Osteocyte (in vitro differentiated cells): Measurements from ENCODE around the gene PDK4. TPM values are rescaled to one million over a fixed set of nuclear protein-coding genes. Genes with fewer than 3 reads are reported as not detected.

ENCODE experiments used
- DNase-seq: peaks from one replicate; pipeline ENCODE4 v3.0.0; 2021; ENCODE audit warnings: mixed read lengths; ENCODE audit not compliant: unreplicated experiment; ENCODE audit errors: extremely low spot score
- H3K27ac Mint-ChIP-seq: one replicate; pipeline ENCODE4 v1.8.0; 2021; ENCODE audit warnings: mild to moderate bottlenecking, mixed read lengths; ENCODE audit not compliant: unreplicated experiment
- H3K27me3 Mint-ChIP-seq: one replicate; pipeline ENCODE4 v1.8.0; 2021; ENCODE audit warnings: mixed read lengths; ENCODE audit not compliant: unreplicated experiment
- H3K36me3 Mint-ChIP-seq: one replicate; pipeline ENCODE4 v1.8.0; 2021; ENCODE audit warnings: mixed read lengths; ENCODE audit not compliant: unreplicated experiment
- H3K4me1 Mint-ChIP-seq: one replicate; pipeline ENCODE4 v1.8.0; 2021; ENCODE audit warnings: mixed read lengths; ENCODE audit not compliant: unreplicated experiment
- H3K4me3 Mint-ChIP-seq: one replicate; pipeline ENCODE4 v1.8.0; 2021; ENCODE audit warnings: mild to moderate bottlenecking, moderate library complexity, mixed read lengths; ENCODE audit not compliant: unreplicated experiment
- H3K9me3 Mint-ChIP-seq: one replicate; pipeline ENCODE4 v1.8.0; 2021; ENCODE audit warnings: mixed read lengths; ENCODE audit not compliant: unreplicated experiment
- CTCF ChIP-seq: fragments of 200-600 bp; sonication (generic); IDR thresholded peaks from 2 replicates; pipeline ENCODE4 v1.5.0; 2021; ENCODE audit warnings: antibody characterized with exemption, mild to moderate bottlenecking, moderate library complexity
- total RNA-seq: library from RNA; stranded (reverse); gene quantifications from 2 replicates; pipeline ENCODE4 v1.2.1, GENCODE V29; 2021

Gene PDK4
- total RNA-seq, 1 donor from 2014 or later: 0.56 TPM

GRCh38 chr7:95582578-95583293, 13.6 kb downstream of the PDK4 start:
- no peak for TF ChIP-seq CTCF
- DNase-seq: no peak
- peaks cover 22% of the 10 kb centered on the region for H3K27me3 Mint-ChIP-seq
- no peak overlapping the region for H3K27ac Mint-ChIP-seq
- H3K36me3 Mint-ChIP-seq: no peaks in the 10 kb centered on the region
- no peaks in the 10 kb centered on the region for H3K9me3 Mint-ChIP-seq
- no peak overlapping the region for H3K4me3 Mint-ChIP-seq
- peaks cover 2% of the 10 kb centered on the region for H3K4me1 Mint-ChIP-seq

- H3K27me3 Mint-ChIP-seq: peaks cover 22% of the 10 kb centered on the region
- H3K4me1 Mint-ChIP-seq: peaks cover 8% of the 10 kb centered on the region
- H3K4me3 Mint-ChIP-seq: no peak overlapping the region
- H3K9me3 Mint-ChIP-seq: no peaks in the 10 kb centered on the region
- TF ChIP-seq CTCF: no peak
- H3K27ac Mint-ChIP-seq: no peak overlapping the region
- H3K36me3 Mint-ChIP-seq: no peaks in the 10 kb centered on the region
- DNase-seq: no peak
Measured at GRCh38 chr7:95581467-95581866, 14.8 kb downstream of the PDK4 start.

GRCh38 chr7:95579318-95579717, 17.0 kb downstream of the PDK4 start:
- no peaks in the 10 kb centered on the region for H3K36me3 Mint-ChIP-seq
- no peak overlapping the region for H3K4me3 Mint-ChIP-seq
- H3K27me3 Mint-ChIP-seq: peaks cover 27% of the 10 kb centered on the region

GRCh38 chr7:95578299-95578855, 17.9 kb downstream of the PDK4 start:
- no peak for TF ChIP-seq CTCF
- Mint-ChIP-seq H3K9me3 (peaks cover 5% of the 10 kb centered on the region), H3K27ac (no peak overlapping the region), H3K4me1 (peaks cover 8% of the 10 kb centered on the region), H3K4me3 (no peak overlapping the region), H3K27me3 (peaks cover 22% of the 10 kb centered on the region), H3K36me3 (no peaks in the 10 kb centered on the region)
- no peak for DNase-seq

More at GRCh38 chr7:95579318-95579717, 17.0 kb downstream of the PDK4 start:
- Mint-ChIP-seq H3K9me3 (peaks cover 5% of the 10 kb centered on the region), H3K27ac (no peak overlapping the region), H3K4me1 (peaks cover 8% of the 10 kb centered on the region)
- TF ChIP-seq CTCF: no peak
- no peak for DNase-seq

DNA sequence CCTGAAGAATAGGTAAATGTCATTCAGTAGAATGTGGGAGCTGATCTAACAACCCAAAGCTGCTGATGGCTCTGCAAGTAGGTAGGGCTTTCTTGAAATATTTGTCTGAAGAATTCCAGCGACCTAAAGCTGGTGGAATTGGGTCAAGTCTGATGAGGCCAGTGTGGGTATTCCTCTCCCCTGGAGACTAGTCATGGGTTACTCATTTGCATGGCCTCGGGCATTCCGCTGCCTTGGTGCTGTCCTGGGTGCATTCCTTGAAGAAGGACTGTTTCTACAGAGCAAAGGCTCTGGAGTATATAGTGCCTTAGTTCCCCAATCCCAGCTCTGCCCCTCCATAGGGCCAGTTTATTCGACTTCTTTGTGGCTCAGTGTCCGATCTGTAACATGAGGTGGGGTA, 19.2 kb downstream of the PDK4 start:
- Mint-ChIP-seq H3K27me3 (peaks cover 18% of the 10 kb centered on the region), H3K4me3 (no peak overlapping the region), H3K9me3 (peaks cover 5% of the 10 kb centered on the region), H3K4me1 (peaks cover 8% of the 10 kb centered on the region), H3K27ac (no peak overlapping the region), H3K36me3 (no peaks in the 10 kb centered on the region)
- no peak for TF ChIP-seq CTCF
- DNase-seq: no peak
